ENCODE data around the gene HSF4. TPM values are rescaled to one million over a fixed set of nuclear protein-coding genes. Genes with fewer than 3 reads are reported as not detected.

Gene HSF4
- total RNA-seq, 1 donor from 2014 or later = 3.7 TPM

DNA sequence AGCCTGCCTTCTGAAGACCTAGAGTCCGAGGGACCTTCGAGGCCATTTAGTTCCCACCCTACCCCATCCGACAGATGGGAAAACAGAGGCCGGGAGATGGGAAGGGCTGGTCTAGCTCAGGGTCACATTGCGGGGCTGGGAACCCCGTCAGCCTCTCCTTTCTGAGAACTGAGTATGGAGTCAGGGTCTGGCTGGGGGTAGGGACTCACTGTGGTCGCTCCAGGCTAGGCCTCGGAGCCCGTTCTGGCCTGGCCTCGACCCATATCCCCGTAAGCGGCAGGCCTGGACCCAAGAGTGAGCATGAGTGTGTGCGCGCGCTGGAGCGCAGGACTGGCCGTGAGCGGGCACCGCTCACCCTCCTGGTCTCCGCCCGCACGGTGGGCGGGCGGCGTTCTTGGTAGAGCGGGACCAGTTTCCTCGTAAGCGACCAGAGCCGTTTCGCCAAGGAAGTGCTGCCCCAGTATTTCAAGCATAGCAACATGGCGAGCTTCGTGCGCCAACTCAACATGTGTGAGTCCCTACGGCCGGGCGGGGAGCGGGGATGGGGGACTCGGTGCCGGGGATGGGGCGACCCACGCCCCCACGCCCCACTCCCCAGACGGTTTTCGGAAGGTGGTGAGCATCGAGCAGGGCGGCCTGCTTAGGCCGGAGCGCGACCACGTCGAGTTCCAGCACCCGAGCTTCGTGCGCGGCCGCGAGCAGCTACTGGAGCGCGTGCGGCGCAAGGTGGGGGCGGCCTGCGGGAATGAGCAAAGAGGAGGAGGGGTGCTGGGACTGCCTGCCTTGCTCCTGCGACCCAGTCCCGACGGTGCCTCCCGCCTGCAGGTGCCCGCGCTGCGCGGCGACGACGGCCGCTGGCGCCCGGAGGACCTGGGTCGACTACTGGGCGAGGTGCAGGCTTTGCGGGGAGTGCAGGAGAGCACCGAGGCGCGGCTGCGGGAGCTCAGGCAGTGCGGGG, 855 bp downstream of the HSF4 start:
- FAIRE-seq (no peak), DNase-seq (ENCODE audit: low spot score in 2 of 2) (no peak)

DNA sequence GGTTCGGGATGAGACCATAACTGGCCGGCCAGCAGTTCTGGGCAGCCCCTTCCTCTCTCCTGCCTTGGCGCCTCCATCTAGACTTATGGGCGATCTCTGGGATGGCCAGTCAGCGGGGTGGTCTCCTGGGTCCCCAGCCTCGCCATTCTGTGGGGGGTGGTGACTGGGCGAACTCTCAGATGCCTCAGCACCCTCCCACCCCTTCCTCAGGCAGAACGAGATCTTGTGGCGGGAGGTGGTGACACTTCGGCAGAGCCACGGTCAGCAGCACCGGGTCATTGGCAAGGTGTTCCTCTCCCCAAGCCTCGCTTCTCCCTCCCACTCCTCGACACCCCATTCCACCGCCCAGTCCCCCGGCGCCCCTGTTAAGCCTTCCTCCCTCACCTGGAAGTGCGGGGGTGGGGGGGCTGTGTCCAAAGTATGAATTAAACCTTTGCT, 1.6 kb downstream of the HSF4 start:
- FAIRE-seq (no peak), DNase-seq (ENCODE audit: low spot score in 2 of 2) (no peak)

GRCh38 chr16:67166598-67167168, 2.1 kb downstream of the HSF4 start:
- FAIRE-seq (no peak), DNase-seq (ENCODE audit: low spot score in 2 of 2) (no peak)

- FAIRE-seq (no peak), DNase-seq (ENCODE audit: low spot score in 2 of 2) (no peak)
Measured at GRCh38 chr16:67167588-67167987, 3.0 kb downstream of the HSF4 start.

- no peak for FAIRE-seq
- DNase-seq (ENCODE audit: low spot score in 2 of 2) = no peak
Measured at GRCh38 chr16:67169011-67169451, 4.5 kb downstream of the HSF4 start.

DNA sequence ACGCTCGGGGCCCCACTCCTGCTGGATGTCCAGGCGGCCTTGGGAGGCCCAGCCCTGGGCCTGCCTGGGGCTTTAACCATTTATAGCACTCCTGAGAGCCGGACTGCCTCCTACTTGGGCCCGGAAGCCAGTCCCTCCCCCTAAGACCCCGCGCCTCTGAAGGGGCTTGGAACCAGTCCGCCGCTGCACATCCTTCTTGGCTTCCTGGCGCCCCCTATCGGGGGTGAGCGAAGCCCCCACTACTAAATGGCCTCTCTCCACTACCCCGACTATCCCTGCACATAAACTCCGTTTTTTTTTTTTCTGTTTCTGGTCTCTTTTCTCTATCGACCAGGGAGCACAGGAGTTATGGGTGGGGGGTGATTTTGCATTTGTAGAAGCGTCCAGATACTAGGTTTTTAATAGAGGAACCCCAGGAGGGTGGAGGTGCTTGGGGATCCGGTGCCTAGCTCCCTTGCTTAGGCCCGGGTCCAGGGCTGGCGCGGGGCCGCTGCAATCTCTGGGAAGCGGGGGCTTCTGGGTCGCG, 5.2 kb downstream of the HSF4 start:
- no peak for DNase-seq (ENCODE audit: low spot score in 2 of 2)
- FAIRE-seq = no peak

- DNase-seq (ENCODE audit: low spot score in 2 of 2) (peak; percentile 79 to 82), FAIRE-seq (no peak)
Measured at GRCh38 chr16:67170168-67170948, 5.8 kb downstream of the HSF4 start, which contains the start of gene NOL3. TSS of gene NOL3 (plus strand) at chr16:67170538.

DNA sequence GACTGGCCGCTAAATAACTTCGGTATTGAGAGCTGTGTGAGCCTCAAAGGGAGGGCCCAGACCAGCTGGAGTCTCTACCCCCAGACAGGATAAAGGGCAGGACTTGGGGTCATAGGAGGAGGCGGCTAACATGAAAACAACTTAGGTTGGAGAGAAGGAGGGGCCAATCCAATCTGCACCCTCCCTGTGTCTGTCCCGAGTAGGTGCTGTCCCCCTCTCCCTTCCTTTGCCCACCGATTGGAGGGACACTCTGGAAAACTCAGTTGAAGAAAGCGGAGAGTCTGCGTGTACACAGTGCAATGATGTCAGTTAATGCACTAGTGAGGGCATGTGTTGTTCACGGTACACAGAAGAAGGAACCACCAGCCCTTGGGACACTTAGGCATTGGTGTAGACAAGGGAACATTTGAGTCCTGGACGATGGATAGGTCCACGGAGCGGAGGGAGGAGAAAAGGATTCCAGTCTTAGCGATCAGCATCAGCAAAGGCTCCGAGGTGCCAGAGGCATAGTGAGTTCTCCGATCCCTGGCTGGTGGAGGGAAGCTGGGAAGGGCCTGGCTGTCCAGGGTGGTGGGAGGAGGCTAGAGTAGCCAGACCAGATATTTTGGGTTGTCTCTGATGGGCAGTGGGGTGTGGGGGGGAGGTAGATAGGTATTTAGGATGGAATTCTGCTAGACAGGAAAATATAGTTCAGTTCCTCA, 6.6 kb downstream of the HSF4 start:
- FAIRE-seq (no peak), DNase-seq (ENCODE audit: low spot score in 2 of 2) (no peak)

GRCh38 chr16:67173323-67173722, 8.8 kb downstream of the HSF4 start:
- DNase-seq (ENCODE audit: low spot score in 2 of 2) = no peak
- no peak for FAIRE-seq

DNA sequence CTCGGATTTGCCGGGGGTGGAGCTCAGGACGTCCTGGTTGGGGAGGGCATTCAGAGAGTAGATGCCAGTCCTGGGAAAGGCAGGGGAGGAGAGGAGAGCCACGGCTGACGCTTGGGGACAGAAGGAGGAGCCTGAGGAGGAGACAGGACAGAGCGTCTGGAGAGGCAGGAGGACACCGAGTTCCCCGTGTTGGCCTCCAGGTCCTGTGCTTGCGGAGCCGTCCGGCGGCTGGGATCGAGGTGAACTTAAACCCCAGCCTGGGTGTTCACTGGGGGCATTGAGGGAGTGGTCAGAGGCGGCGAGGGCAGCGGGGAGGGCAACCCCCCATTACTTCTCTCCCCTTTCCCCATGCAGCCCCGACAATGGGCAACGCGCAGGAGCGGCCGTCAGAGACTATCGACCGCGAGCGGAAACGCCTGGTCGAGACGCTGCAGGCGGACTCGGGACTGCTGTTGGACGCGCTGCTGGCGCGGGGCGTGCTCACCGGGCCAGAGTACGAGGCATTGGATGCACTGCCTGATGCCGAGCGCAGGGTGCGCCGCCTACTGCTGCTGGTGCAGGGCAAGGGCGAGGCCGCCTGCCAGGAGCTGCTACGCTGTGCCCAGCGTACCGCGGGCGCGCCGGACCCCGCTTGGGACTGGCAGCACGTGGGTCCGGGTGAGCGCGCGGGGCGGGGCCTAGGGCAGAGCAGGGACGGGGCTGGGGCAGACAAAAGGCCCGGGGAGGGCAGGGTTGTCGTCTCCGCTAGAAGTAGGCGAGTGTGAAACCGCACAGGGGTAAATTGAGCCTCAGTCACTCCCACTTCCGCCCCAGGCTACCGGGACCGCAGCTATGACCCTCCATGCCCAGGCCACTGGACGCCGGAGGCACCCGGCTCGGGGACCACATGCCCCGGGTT, 9.5 kb downstream of the HSF4 start:
- FAIRE-seq = no peak
- peak; percentile 82 to 84 for DNase-seq (ENCODE audit: low spot score in 2 of 2)

GRCh38 chr16:67174706-67175231, 10.2 kb downstream of the HSF4 start:
- FAIRE-seq (no peak), DNase-seq (ENCODE audit: low spot score in 2 of 2) (no peak)

DNA sequence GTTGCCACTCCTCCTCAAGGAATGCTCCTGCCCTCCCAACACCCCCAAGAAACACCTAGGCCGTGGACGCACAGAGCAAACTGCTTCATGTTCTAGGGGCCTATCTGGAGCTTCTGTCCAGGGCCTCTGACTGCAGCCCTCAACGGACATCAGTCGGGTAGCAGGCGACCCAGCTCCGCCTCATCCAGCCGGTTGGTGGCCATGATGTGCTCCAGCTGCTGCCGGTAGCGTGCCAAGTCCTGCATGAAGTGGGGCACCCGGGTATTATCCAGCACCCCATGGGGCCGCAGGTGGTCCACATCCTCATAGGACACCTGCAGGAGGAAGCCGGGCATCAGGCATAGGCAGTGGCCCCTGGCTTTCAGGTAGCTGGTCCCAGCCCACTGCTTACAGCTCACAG, 12.1 kb downstream of the HSF4 start:
- DNase-seq (ENCODE audit: low spot score in 2 of 2) = no peak
- FAIRE-seq = no peak

- DNase-seq (ENCODE audit: low spot score in 2 of 2) (no peak), FAIRE-seq (no peak)
Measured at GRCh38 chr16:67177743-67178699, 13.5 kb downstream of the HSF4 start.

DNA sequence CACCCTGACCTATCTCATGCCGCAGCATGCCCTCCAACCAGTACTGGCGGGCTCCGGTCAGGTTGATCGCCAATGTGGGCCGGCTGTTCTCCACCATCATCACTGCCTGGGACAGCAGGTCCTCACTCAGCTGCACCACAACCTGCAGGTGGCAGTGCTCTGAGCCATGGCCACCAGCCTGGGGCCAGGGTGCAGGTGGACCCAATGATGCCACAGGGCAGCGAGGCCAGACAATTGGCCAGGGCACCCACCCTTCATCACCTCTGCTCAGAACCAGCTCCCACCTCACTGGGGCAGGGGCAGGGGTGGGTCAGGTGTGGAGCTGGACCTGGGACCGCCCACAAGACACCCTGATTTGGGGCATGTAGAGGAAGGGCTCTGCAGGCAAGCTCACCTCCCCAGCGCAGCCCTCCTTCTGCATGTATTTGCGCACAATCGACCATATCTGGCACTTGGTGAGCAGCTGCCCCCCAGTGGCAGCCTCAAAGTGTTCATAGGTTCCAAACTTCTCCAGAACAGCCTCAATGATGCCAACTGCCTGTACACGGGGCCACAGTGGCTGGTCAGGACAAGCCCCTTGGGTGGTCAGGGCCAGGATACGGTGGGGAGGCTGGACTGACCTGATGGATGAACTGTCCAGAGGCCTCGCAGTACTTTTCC, 15.0 kb downstream of the HSF4 start:
- FAIRE-seq = no peak

GRCh38 chr16:67180166-67180565, 15.6 kb downstream of the HSF4 start:
- DNase-seq (ENCODE audit: low spot score in 2 of 2) (no peak), FAIRE-seq (no peak)

More for the DNA sequence above, 15.0 kb downstream of the HSF4 start:
- DNase-seq (ENCODE audit: low spot score in 2 of 2) = no peak

- FAIRE-seq = no peak
- DNase-seq (ENCODE audit: low spot score in 2 of 2) = no peak
Measured at GRCh38 chr16:67181346-67181745, 16.8 kb downstream of the HSF4 start.

GRCh38 chr16:67182288-67182687, 17.7 kb downstream of the HSF4 start:
- DNase-seq (ENCODE audit: low spot score in 2 of 2) (no peak), FAIRE-seq (no peak)

Data from frontal cortex (tissue), 4 donors.